Measurements from ENCODE around the gene FAM209B. TPM values are rescaled to one million over a fixed set of nuclear protein-coding genes. Genes with fewer than 3 reads are reported as not detected.
A peak's percentile ranks its signal among the peaks of the same experiment; 100 is the strongest.

The FAM209B gene
- polyA plus RNA-seq, 3 donors: 0.66 to 1.6 (median 0.84) TPM

DNA sequence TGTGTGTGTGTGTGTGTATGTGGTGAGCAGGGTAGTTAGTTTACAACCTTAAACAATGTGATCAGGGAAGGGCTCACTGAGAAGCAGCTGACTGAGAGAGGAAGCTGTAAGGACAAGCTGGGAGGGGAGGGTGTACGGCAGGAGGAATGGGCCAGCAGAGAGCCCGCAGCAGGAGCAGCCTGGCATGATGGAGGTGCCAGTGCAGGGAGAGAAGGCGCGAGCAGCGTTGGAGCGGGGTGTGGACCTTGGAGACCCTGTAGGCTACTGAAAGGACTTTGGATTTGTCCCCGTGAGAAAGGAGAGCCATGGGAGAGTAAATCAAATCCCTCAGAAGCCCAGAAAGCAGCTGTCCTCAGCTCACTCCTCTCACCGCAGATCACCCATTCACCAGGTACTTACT lies 18.5 kb downstream of the FAM209B start:
- Histone ChIP-seq H3K4me2 (replicated peaks; ENCODE audit: extremely low read depth, low read length, poor library complexity, severe bottlenecking) (no peak overlapping the region), H3K27me3 (ENCODE audit: control insufficient read depth in 2 of 2, insufficient read depth in 2 of 2, low read length in 2 of 2) (no peaks in the 10 kb centered on the region), H4K20me1 (ENCODE audit: insufficient read depth, low read length) (no peaks in the 10 kb centered on the region), H3K4me3 (replicated peaks in 1 of 3; ENCODE audit: low read depth in 2 of 3, low read length in 3 of 3) (no peak overlapping the region), H2AFZ (ENCODE audit: insufficient read depth, low read depth, low read length, poor library complexity, severe bottlenecking) (no peak overlapping the region), H3K9ac (ENCODE audit: insufficient read depth, low read length, poor library complexity, severe bottlenecking) (no peak overlapping the region), H3K4me1 (ENCODE audit: control insufficient read depth in 1 of 2, insufficient read depth in 2 of 2, low read length in 2 of 2) (peaks cover 28 to 30% of the 10 kb centered on the region in 2 donors), H3K79me2 (ENCODE audit: insufficient read depth, low read length) (no peaks in the 10 kb centered on the region), H3K27ac (ENCODE audit: low read depth in 1 of 2, low read length in 2 of 2) (no peak overlapping the region), H3K9me3 (replicated peaks in 1 of 2; ENCODE audit: control insufficient read depth in 1 of 2, insufficient read depth in 1 of 2, low read length in 2 of 2) (no peaks in the 10 kb centered on the region), H3K36me3 (replicated peaks in 1 of 2; ENCODE audit: control insufficient read depth in 1 of 2, insufficient read depth in 2 of 2, low read length in 2 of 2) (no peaks in the 10 kb centered on the region)
- Mint-ChIP-seq H3K36me3 (no peaks in the 10 kb centered on the region), H3K27ac (no peak overlapping the region), H3K4me3 (no peak overlapping the region), H3K27me3 (ENCODE audit: low read depth in 3 of 3) (peaks cover 2 to 7% (median 3%) of the 10 kb centered on the region in 3 donors), H3K4me1 (peaks cover 24% of the 10 kb centered on the region), H3K9me3 (peaks cover 0 to 2% (median 0%) of the 10 kb centered on the region in 7 donors)
- 69% methylated on average over 2 of the region's 8 CpGs for WGBS (ENCODE audit: insufficient coverage)
- no peak for TF ChIP-seq CTCF (IDR thresholded peaks at IDR 0.05)
- intact Hi-C loops (cut with micrococcal nuclease): loop anchor here (2.0 to 5.0 kb wide), 2 partner anchors 496 to 497 kb away; no protein-coding TSS in a partner anchor
- no peak for DNase-seq

- Mint-ChIP-seq H3K4me3 (no peak overlapping the region), H3K4me1 (peaks cover 24% of the 10 kb centered on the region), H3K36me3 (no peaks in the 10 kb centered on the region), H3K27me3 (ENCODE audit: low read depth in 3 of 3) (peaks cover 3 to 4% (median 3%) of the 10 kb centered on the region in 3 donors), H3K27ac (peak overlapping the region in 3 of 7 donors; percentile 40 to 72 (median 68)), H3K9me3 (peaks cover 0 to 2% (median 0%) of the 10 kb centered on the region in 7 donors)
- Histone ChIP-seq H3K9ac (ENCODE audit: insufficient read depth, low read length, poor library complexity, severe bottlenecking) (no peak overlapping the region), H3K4me2 (replicated peaks; ENCODE audit: extremely low read depth, low read length, poor library complexity, severe bottlenecking) (no peak overlapping the region), H3K79me2 (ENCODE audit: insufficient read depth, low read length) (no peaks in the 10 kb centered on the region), H3K4me1 (ENCODE audit: control insufficient read depth in 1 of 2, insufficient read depth in 2 of 2, low read length in 2 of 2) (peaks cover 28 to 30% of the 10 kb centered on the region in 2 donors), H3K27me3 (ENCODE audit: control insufficient read depth in 2 of 2, insufficient read depth in 2 of 2, low read length in 2 of 2) (no peaks in the 10 kb centered on the region), H4K20me1 (ENCODE audit: insufficient read depth, low read length) (no peaks in the 10 kb centered on the region), H2AFZ (ENCODE audit: insufficient read depth, low read depth, low read length, poor library complexity, severe bottlenecking) (no peak overlapping the region), H3K4me3 (replicated peaks in 1 of 3; ENCODE audit: low read depth in 2 of 3, low read length in 3 of 3) (no peak overlapping the region), H3K9me3 (replicated peaks in 1 of 2; ENCODE audit: control insufficient read depth in 1 of 2, insufficient read depth in 1 of 2, low read length in 2 of 2) (no peaks in the 10 kb centered on the region), H3K27ac (ENCODE audit: low read depth in 1 of 2, low read length in 2 of 2) (peak overlapping the region in 1 of 2 donors; percentile 4), H3K36me3 (replicated peaks in 1 of 2; ENCODE audit: control insufficient read depth in 1 of 2, insufficient read depth in 2 of 2, low read length in 2 of 2) (no peaks in the 10 kb centered on the region)
- intact Hi-C loops (cut with micrococcal nuclease): loop anchor here in 1 of 2 donors (5.0 kb wide), 1 partner anchor 494 kb away; no protein-coding TSS in a partner anchor
- TF ChIP-seq CTCF (IDR thresholded peaks at IDR 0.05): no peak
- WGBS (ENCODE audit: insufficient coverage): 47% methylated on average over 4 of the region's 8 CpGs
- DNase-seq: peak in 1 of 3 donors; percentile 9
These were observed 20.0 kb downstream of the FAM209B start for GRCh38 chr20:56552911-56553629.

All from CD14-positive monocyte (primary cell).